ENCODE data around the gene GBE1.

Gene GBE1

GRCh38 chr3:81684751-81685395 is 76.6 kb downstream of the GBE1 start:
- TF ChIP-seq TAF1 (IDR thresholded peaks at IDR 0.05; ENCODE audit: low read depth, low read length): no peak
- TF ChIP-seq POLR2A (IDR thresholded peaks at IDR 0.05; ENCODE audit: low read depth, low read length): no peak
- no peak for TF ChIP-seq PAX5 (IDR thresholded peaks at IDR 0.05; ENCODE audit: insufficient read depth, low read length, severe bottlenecking)
- no peak for TF ChIP-seq POU2F2 (IDR thresholded peaks at IDR 0.05; ENCODE audit: low read depth, low read length)
- no peak for TF ChIP-seq SPI1 (IDR thresholded peaks at IDR 0.05; ENCODE audit: low read depth, low read length)
- no peak for TF ChIP-seq POLR2AphosphoS5 (IDR thresholded peaks at IDR 0.05; ENCODE audit: low read depth, low read length)
- DNase-seq (ENCODE audit: insufficient read length, low spot score) (no peak), FAIRE-seq (no peak)

- DNase-seq (ENCODE audit: insufficient read length, low spot score): no peak
- FAIRE-seq: no peak
- TF ChIP-seq PAX5 (IDR thresholded peaks at IDR 0.05; ENCODE audit: insufficient read depth, low read length, severe bottlenecking): no peak
- TF ChIP-seq POLR2AphosphoS5 (IDR thresholded peaks at IDR 0.05; ENCODE audit: low read depth, low read length): no peak
- no peak for TF ChIP-seq POLR2A (IDR thresholded peaks at IDR 0.05; ENCODE audit: low read depth, low read length)
- no peak for TF ChIP-seq TAF1 (IDR thresholded peaks at IDR 0.05; ENCODE audit: low read depth, low read length)
- TF ChIP-seq SPI1 (IDR thresholded peaks at IDR 0.05; ENCODE audit: low read depth, low read length): no peak
- TF ChIP-seq POU2F2 (IDR thresholded peaks at IDR 0.05; ENCODE audit: low read depth, low read length): no peak
These were observed 84.6 kb downstream of the GBE1 start for GRCh38 chr3:81676706-81677456.

- DNase-seq (ENCODE audit: insufficient read length, low spot score) (no peak), FAIRE-seq (no peak)
- no peak for TF ChIP-seq POLR2AphosphoS5 (IDR thresholded peaks at IDR 0.05; ENCODE audit: low read depth, low read length)
- TF ChIP-seq POU2F2 (IDR thresholded peaks at IDR 0.05; ENCODE audit: low read depth, low read length): no peak
- TF ChIP-seq PAX5 (IDR thresholded peaks at IDR 0.05; ENCODE audit: insufficient read depth, low read length, severe bottlenecking): no peak
- TF ChIP-seq SPI1 (IDR thresholded peaks at IDR 0.05; ENCODE audit: low read depth, low read length): no peak
- no peak for TF ChIP-seq POLR2A (IDR thresholded peaks at IDR 0.05; ENCODE audit: low read depth, low read length)
- no peak for TF ChIP-seq TAF1 (IDR thresholded peaks at IDR 0.05; ENCODE audit: low read depth, low read length)
These were observed 86.8 kb downstream of the GBE1 start for GRCh38 chr3:81674690-81675089.

- DNase-seq (ENCODE audit: insufficient read length, low spot score) (no peak), FAIRE-seq (no peak)
- TF ChIP-seq SPI1 (IDR thresholded peaks at IDR 0.05; ENCODE audit: low read depth, low read length) (no peak), POLR2AphosphoS5 (IDR thresholded peaks at IDR 0.05; ENCODE audit: low read depth, low read length) (no peak), POU2F2 (IDR thresholded peaks at IDR 0.05; ENCODE audit: low read depth, low read length) (no peak), PAX5 (IDR thresholded peaks at IDR 0.05; ENCODE audit: insufficient read depth, low read length, severe bottlenecking) (no peak), TAF1 (IDR thresholded peaks at IDR 0.05; ENCODE audit: low read depth, low read length) (no peak), POLR2A (IDR thresholded peaks at IDR 0.05; ENCODE audit: low read depth, low read length) (no peak)
These were observed 93.2 kb downstream of the GBE1 start for GRCh38 chr3:81668283-81668682.

- DNase-seq (ENCODE audit: insufficient read length, low spot score): no peak
- TF ChIP-seq PAX5 (IDR thresholded peaks at IDR 0.05; ENCODE audit: insufficient read depth, low read length, severe bottlenecking): no peak
- no peak for TF ChIP-seq POLR2AphosphoS5 (IDR thresholded peaks at IDR 0.05; ENCODE audit: low read depth, low read length)
- no peak for TF ChIP-seq TAF1 (IDR thresholded peaks at IDR 0.05; ENCODE audit: low read depth, low read length)
- no peak for TF ChIP-seq POLR2A (IDR thresholded peaks at IDR 0.05; ENCODE audit: low read depth, low read length)
- TF ChIP-seq POU2F2 (IDR thresholded peaks at IDR 0.05; ENCODE audit: low read depth, low read length): no peak
- no peak for TF ChIP-seq SPI1 (IDR thresholded peaks at IDR 0.05; ENCODE audit: low read depth, low read length)
- FAIRE-seq: no peak
These were observed 94.8 kb downstream of the GBE1 start for GRCh38 chr3:81666502-81667121.

GRCh38 chr3:81663114-81663513 is 98.3 kb downstream of the GBE1 start:
- no peak for FAIRE-seq
- TF ChIP-seq POLR2AphosphoS5 (IDR thresholded peaks at IDR 0.05; ENCODE audit: low read depth, low read length) (no peak), POLR2A (IDR thresholded peaks at IDR 0.05; ENCODE audit: low read depth, low read length) (no peak), TAF1 (IDR thresholded peaks at IDR 0.05; ENCODE audit: low read depth, low read length) (no peak), POU2F2 (IDR thresholded peaks at IDR 0.05; ENCODE audit: low read depth, low read length) (no peak), PAX5 (IDR thresholded peaks at IDR 0.05; ENCODE audit: insufficient read depth, low read length, severe bottlenecking) (no peak), SPI1 (IDR thresholded peaks at IDR 0.05; ENCODE audit: low read depth, low read length) (no peak)
- no peak for DNase-seq (ENCODE audit: insufficient read length, low spot score)

GRCh38 chr3:81660036-81660435 is 101.4 kb downstream of the GBE1 start:
- DNase-seq (ENCODE audit: insufficient read length, low spot score) (no peak), FAIRE-seq (no peak)
- TF ChIP-seq POU2F2 (IDR thresholded peaks at IDR 0.05; ENCODE audit: low read depth, low read length) (no peak), POLR2AphosphoS5 (IDR thresholded peaks at IDR 0.05; ENCODE audit: low read depth, low read length) (no peak), SPI1 (IDR thresholded peaks at IDR 0.05; ENCODE audit: low read depth, low read length) (no peak), TAF1 (IDR thresholded peaks at IDR 0.05; ENCODE audit: low read depth, low read length) (no peak), POLR2A (IDR thresholded peaks at IDR 0.05; ENCODE audit: low read depth, low read length) (no peak), PAX5 (IDR thresholded peaks at IDR 0.05; ENCODE audit: insufficient read depth, low read length, severe bottlenecking) (no peak)

GRCh38 chr3:81658322-81658997 is 103.0 kb downstream of the GBE1 start:
- FAIRE-seq (no peak), DNase-seq (ENCODE audit: insufficient read length, low spot score) (no peak)
- TF ChIP-seq POU2F2 (IDR thresholded peaks at IDR 0.05; ENCODE audit: low read depth, low read length) (no peak), SPI1 (IDR thresholded peaks at IDR 0.05; ENCODE audit: low read depth, low read length) (no peak), POLR2A (IDR thresholded peaks at IDR 0.05; ENCODE audit: low read depth, low read length) (no peak), PAX5 (IDR thresholded peaks at IDR 0.05; ENCODE audit: insufficient read depth, low read length, severe bottlenecking) (no peak)

- no peak for FAIRE-seq
- no peak for DNase-seq (ENCODE audit: insufficient read length, low spot score)
- no peak for TF ChIP-seq PAX5 (IDR thresholded peaks at IDR 0.05; ENCODE audit: insufficient read depth, low read length, severe bottlenecking)
- no peak for TF ChIP-seq SPI1 (IDR thresholded peaks at IDR 0.05; ENCODE audit: low read depth, low read length)
- TF ChIP-seq POLR2AphosphoS5 (IDR thresholded peaks at IDR 0.05; ENCODE audit: low read depth, low read length): no peak
- TF ChIP-seq TAF1 (IDR thresholded peaks at IDR 0.05; ENCODE audit: low read depth, low read length): no peak
- no peak for TF ChIP-seq POU2F2 (IDR thresholded peaks at IDR 0.05; ENCODE audit: low read depth, low read length)
- TF ChIP-seq POLR2A (IDR thresholded peaks at IDR 0.05; ENCODE audit: low read depth, low read length): no peak
These were observed 110.3 kb downstream of the GBE1 start for GRCh38 chr3:81651139-81651538.

All from GM12891 (cell line).